GM06990 (cell line): ENCODE measurements around the gene MRPL55.
A peak's percentile ranks its signal among the peaks of the same experiment; 100 is the strongest.

Experiments
- DNase-seq: peaks from one replicate; pipeline ENCODE4 v3.0.0-alpha.2; 2011; ENCODE audit not compliant: insufficient read length; ENCODE audit errors: extremely low read depth
- H3K27me3 ChIP-seq: replicated peaks from 2 replicates; pipeline ENCODE4 v1.6.0; 2011; ENCODE audit warnings: low read length; ENCODE audit not compliant: control insufficient read depth, insufficient read depth
- H3K36me3 ChIP-seq: 2 replicates; pipeline ENCODE4 v1.5.1; 2011; ENCODE audit warnings: low read length; ENCODE audit not compliant: control insufficient read depth, insufficient read depth
- H3K4me3 ChIP-seq: replicated peaks from 2 replicates; pipeline ENCODE4 v1.5.1; 2011; ENCODE audit warnings: low read depth, mild to moderate bottlenecking, control low read depth, low read length
- CTCF ChIP-seq: IDR thresholded peaks from 2 replicates; pipeline ENCODE4 v1.5.1; 2011; ENCODE audit warnings: low read length, control low read depth, mild to moderate bottlenecking, inconsistent platforms; ENCODE audit not compliant: insufficient read depth, poor library complexity, severe bottlenecking

The MRPL55 gene

GRCh38 chr1:228088586-228089498 is 20.3 kb downstream of the MRPL55 start:
- Histone ChIP-seq H3K36me3 (peaks cover 30% of the 10 kb centered on the region), H3K27me3 (no peaks in the 10 kb centered on the region), H3K4me3 (no peak overlapping the region)
- no peak for TF ChIP-seq CTCF
- DNase-seq = no peak

GRCh38 chr1:228087771-228088251 is 21.3 kb downstream of the MRPL55 start:
- Histone ChIP-seq H3K36me3 (peaks cover 24% of the 10 kb centered on the region), H3K27me3 (no peaks in the 10 kb centered on the region), H3K4me3 (no peak overlapping the region)
- no peak for DNase-seq
- no peak for TF ChIP-seq CTCF

- peak overlapping the region; percentile 99 for H3K4me3 ChIP-seq
- H3K36me3 ChIP-seq = peaks cover 15% of the 10 kb centered on the region
- DNase-seq = no peak
- no peak for TF ChIP-seq CTCF
- no peaks in the 10 kb centered on the region for H3K27me3 ChIP-seq
Measured at GRCh38 chr1:228085287-228085951, 23.7 kb downstream of the MRPL55 start.

- Histone ChIP-seq H3K36me3 (peaks cover 9% of the 10 kb centered on the region), H3K27me3 (no peaks in the 10 kb centered on the region), H3K4me3 (peak overlapping the region; percentile 99)
- TF ChIP-seq CTCF = no peak
- no peak for DNase-seq
Measured at GRCh38 chr1:228084797-228085196, 24.3 kb downstream of the MRPL55 start.

GRCh38 chr1:228084325-228084724 is 24.8 kb downstream of the MRPL55 start:
- DNase-seq = no peak

More at GRCh38 chr1:228084325-228084724, 24.8 kb downstream of the MRPL55 start:
- no peaks in the 10 kb centered on the region for H3K27me3 ChIP-seq
- TF ChIP-seq CTCF = no peak
- H3K4me3 ChIP-seq = peak overlapping the region; percentile 99
- H3K36me3 ChIP-seq = peaks cover 7% of the 10 kb centered on the region
